Stimulated activated CD4-positive, alpha-beta T cell treated with anti-CD3 and anti-CD28 coated beads, TNF-alpha, amount 100 ng/mL, for 4 hours (primary cell): ENCODE data around the gene TTLL12.
A peak's percentile ranks its signal among the peaks of the same experiment; 100 is the strongest.
"Not testable (repeated sequence)": the region's sequence is repeated elsewhere in the genome, so short reads cannot be mapped to it uniquely, and the experiment has no call there.

Source experiments
- DNase-seq, 3 experiments: peaks; one replicate each; pipeline ENCODE4 v3.0.0-alpha.2; 2020; ENCODE audit warnings: low read depth in 3 of 3

The TTLL12 gene

GRCh38 chr22:43154887-43155536 lies 31.9 kb downstream of the TTLL12 start:
- DNase-seq, result no peak

GRCh38 chr22:43153899-43154298 lies 33.0 kb downstream of the TTLL12 start:
- DNase-seq, result no peak

DNA sequence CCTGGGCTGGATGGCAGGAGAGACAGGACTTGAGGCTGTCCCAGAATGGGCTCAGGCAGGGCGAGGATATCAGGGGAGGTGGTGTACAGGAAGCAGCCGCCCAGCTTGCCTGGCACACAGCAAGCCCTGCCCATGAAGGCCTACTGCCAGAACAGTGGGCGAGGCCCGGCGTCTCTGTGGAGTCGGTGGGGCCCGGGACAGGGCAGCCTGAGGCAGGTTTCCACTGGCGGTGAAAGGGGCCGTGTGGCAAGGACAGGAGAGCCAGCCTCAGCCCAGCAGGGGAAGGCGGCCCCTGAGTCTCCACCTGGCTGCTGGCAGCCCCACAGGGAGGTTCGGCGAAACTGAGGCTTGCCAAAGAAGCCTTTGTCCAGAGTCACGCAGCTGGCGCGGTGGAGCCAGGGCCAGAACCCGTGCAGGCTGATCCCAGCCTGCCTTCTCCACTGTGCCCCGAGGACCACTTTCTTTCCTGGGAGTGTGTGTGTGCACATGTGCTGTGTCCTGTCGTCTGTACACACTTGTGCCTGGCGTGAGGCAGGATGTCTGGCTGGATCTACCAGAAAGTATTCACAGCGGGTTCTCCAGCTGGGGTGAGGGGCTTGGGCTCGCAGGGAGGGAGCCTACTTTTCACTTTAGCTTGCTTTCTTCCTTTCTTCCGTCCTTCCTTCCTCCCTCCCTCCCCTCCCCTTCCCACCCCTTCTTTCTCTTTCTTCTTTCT lies 34.4 kb downstream of the TTLL12 start:
- DNase-seq, result peak; percentile 25 to 40 (median 36)

- DNase-seq, result no peak
These were observed 35.0 kb downstream of the TTLL12 start for GRCh38 chr22:43152003-43152356.

DNA sequence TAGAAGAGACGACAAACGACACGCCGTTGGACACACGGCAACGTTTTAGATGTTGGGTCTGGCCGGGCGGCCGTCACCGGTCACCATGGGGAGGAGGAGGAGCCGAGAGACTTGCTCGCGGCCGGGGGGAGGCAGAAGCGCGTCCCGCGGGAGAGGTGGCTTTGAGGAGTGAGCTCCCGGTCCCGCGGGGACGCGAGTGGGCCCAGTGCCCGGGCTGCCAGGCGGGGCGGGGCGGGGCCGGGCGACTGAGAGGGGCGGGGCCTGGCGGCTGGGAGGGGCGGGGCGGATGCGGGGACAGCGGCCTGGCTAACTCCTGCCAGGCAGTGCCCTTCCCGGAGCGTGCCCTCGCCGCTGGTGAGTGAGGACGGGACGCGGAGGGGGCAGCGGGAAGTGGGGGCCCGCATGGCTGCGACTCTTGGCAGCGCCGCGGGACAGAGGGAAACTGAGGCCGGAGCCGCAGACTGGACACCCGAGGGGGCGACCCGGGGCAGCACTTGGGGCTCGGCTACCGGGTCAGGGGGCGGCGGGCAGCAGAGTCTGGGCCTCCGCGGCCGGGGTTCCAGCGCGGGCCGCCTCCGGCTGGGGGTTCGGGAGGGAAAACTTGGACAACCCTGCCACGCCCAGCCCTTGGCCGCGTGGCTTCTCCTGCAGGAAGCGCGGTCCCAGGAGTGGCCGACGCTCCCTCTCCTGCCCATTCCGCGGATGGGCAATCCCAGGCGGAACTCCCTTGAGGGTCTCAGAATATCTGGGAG lies 35.5 kb downstream of the TTLL12 start, which contains the start of gene TSPO:
TSPO (plus strand) TSS at position 309 of the 752 bp plus-strand sequence. CDS start 7,680 bp downstream, outside the sequence.
- DNase-seq, result peak; percentile 43 to 53 (median 48)

DNA sequence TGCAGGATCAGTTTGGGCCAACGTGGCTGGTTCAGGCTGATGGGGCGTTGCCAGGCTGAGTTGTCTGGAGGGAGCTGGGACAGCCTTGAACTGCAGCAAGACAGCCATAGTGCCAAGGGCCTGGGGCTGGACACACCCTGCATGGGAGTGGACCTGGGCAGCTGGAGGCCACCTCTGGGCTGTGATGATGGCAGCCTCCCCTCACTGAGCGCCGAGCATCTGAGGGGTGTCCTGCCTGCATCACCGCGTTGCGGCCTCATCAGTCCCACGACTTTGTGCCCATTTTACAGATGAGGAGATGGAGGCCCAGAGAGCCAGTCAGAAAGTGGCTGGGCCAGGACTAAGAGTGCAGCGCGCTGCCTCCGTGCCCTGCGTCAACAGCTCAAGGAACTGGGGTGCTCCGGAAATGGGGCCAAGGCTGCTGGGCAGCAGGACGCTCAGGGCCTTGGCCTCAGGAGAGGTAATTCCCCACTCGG lies 36.2 kb downstream of the TTLL12 start:
- DNase-seq, result no peak

- DNase-seq, result no peak
These were observed 38.4 kb downstream of the TTLL12 start for GRCh38 chr22:43148581-43148980.

GRCh38 chr22:43147821-43148220 lies 39.1 kb downstream of the TTLL12 start:
- no peak for DNase-seq

DNA sequence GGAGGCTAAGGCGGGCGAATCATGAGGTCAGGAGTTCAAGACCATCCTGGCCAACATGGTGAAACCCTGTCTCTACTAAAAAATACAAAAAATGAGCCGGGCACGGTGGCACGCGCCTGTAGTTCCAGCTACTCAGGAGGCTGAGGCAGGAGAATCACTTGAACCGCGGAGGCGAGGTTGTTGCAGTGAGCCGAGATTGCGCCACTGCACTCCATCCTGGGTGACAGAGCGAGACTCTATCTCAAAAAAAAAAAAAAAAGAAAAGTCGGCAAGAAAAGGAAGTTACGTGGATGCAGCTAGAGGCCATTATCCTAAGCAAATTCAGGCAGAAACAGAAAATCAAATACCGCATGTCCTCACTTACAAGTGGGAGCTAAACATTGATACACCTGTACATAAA lies 40.6 kb downstream of the TTLL12 start:
- DNase-seq, result not testable (repeated sequence)

DNA sequence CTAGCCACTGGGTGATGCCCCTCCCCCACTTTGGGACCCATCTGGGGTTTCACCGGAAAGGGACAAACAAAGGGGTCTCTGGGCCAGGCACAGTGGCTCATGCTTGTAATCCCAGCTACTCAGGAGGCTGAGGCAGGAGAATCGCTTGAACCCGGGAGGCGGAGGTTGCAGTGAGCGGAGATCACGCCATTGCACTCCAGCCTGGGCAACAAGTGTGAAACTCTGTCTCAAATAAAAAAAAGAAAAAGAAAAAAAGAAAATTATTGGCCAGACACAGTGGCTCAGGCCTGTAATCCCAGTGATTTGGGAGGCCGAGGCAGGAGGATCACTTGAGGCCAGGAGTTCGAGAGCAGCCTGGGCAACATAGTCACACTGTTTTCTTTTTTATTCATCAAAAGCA lies 41.6 kb downstream of the TTLL12 start:
- not testable (repeated sequence) for DNase-seq

GRCh38 chr22:43144949-43145348 lies 42.0 kb downstream of the TTLL12 start:
- no peak for DNase-seq

- peak; percentile 64 to 68 (median 65) for DNase-seq
These were observed 43.9 kb downstream of the TTLL12 start, which contains the start of gene MCAT for GRCh38 chr22:43142880-43143562. MCAT (minus strand) TSS chr22:43143398; CDS start chr22:43143348, 50 bp downstream.

- DNase-seq, result no peak
These were observed 50.1 kb downstream of the TTLL12 start for GRCh38 chr22:43136801-43137200.

- no peak for DNase-seq
These were observed 50.7 kb downstream of the TTLL12 start for GRCh38 chr22:43136255-43136654.

- DNase-seq, result no peak
These were observed 51.4 kb downstream of the TTLL12 start for GRCh38 chr22:43135565-43135964.

DNA sequence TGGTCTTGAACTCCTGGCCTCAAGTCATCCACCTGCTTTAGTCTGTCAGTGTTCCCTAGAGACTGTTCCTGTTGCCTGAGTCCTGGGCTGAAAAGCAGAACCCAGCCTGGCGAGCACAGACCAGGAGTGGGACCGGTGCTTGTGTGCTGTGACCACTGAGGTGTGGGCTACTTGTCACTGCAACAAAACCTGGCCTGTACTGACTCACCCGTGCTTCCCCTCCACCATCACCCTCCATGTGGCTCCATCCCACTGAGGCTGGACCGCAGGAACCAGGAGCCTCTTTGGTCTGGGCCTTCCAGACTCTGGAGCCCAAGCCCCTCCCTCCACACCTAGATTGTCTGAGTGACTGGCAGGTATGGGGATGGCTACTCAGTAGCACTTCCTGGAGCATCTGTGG lies 52.4 kb downstream of the TTLL12 start:
- no peak for DNase-seq

DNA sequence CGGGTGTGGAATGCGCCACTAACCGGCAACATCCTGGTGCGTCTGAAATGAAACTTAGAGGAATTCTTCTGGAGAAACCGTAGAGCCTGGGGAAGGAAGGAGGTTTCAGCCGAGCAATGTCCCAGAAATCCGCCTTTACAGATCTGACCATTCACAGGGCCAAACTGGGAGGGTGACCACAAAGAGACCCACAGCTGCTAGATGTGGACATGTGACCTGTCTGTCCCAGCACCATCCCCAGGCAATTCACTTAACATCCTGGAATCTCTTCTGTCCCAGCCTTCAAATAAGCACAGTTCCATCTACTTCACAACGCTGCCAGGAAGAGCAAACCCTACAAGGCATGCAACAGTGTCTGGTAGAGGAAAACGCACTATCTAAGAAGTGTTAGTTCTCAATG lies 53.5 kb downstream of the TTLL12 start:
- no peak for DNase-seq

- no peak for DNase-seq
These were observed 55.0 kb downstream of the TTLL12 start for GRCh38 chr22:43131773-43132501.

DNA sequence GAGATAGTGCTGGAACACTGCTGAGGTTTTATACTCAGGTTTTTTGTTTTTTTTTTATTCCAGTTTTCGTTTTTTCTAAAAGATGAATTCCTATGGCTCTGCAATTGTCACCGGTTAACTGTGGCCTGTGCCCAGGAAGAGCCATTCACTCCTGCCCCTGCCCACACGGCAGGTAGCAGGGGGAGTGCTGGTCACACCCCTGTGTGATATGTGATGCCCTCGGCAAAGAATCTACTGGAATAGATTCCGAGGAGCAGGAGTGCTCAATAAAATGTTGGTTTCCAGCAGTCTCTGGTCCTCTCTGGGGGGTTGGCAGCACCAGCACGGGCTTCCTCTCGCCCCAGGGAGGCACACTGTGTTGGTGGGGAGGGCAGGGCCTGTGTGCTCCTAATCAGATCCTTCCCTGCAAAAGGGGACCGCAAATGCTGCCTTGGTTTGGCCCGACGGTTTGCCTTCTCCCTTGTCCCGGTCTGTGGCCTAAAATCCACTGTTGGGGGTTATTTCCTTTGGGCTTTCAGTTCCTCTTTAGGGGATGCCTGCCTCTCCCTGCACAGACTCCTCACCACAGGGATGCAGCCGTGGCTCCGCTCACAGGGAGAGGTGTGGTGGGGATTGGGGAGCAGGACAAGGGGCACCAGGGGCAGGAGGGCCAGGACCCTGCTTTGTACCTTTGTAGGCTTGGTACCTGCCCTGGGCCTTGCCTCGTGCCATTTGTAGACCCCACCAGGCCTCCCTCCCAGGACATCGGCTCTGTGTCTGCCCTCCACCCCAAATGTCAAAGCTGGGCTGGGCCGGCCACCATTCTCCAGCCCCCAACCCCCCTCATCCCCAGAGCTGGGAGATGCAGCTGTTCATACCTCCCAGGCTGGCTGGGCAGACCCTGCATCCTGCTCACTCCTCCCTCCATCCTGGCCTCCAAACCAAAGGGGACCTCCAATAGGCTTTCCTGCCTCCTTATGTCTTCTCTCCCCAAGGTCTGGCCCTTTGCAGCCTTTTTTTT lies 57.2 kb downstream of the TTLL12 start:
- DNase-seq, result no peak

GRCh38 chr22:43128928-43129424 lies 58.0 kb downstream of the TTLL12 start:
- DNase-seq, result no peak
